ENCODE data around the gene ANO2.

ANO2 gene

GRCh38 chr12:5808981-5809380 is 136.1 kb downstream of the ANO2 start:
- Mint-ChIP-seq H3K4me3 (no peak overlapping the region), H3K9me3 (no peaks in the 10 kb centered on the region), H3K4me1 (ENCODE audit: low read depth) (no peaks in the 10 kb centered on the region), H3K27me3 (no peaks in the 10 kb centered on the region), H3K36me3 (ENCODE audit: low read depth) (no peaks in the 10 kb centered on the region), H3K27ac (no peak overlapping the region)

DNA sequence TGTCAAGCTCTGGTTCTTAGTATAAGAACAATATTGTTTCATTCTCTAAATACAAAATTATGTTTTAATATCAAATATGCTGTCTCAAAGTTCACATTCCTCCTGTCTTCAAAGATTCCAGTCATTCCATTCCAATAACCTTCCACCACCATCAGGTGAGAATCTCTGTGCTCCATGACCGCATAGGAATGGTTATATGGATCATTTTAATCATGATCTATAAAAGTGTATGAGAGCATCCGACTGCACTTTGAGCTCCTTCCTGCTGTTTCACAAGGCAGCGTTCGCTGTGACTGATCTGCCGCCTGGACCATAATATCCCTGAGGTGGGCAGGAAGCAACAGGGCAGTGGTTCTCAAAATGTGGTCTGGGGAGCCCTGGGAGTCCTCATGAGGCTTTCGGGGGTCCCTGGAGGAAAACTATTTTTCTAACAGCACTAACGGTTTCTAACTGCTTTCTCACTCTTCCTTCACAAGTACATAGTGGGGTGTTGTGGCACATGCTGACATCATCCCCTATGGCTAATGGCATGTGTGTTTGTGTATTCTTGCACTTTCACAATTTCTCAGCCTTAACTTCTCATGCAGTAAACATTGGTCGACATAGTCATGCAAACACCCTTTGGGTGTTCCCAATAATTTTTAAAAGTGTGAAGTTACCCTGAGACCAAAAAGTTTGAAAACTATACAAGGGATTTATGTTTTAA is 137.4 kb downstream of the ANO2 start:
- Mint-ChIP-seq H3K27me3 (no peaks in the 10 kb centered on the region), H3K36me3 (ENCODE audit: low read depth) (no peaks in the 10 kb centered on the region), H3K4me1 (ENCODE audit: low read depth) (no peaks in the 10 kb centered on the region), H3K4me3 (no peak overlapping the region), H3K27ac (no peak overlapping the region), H3K9me3 (no peaks in the 10 kb centered on the region)

DNA sequence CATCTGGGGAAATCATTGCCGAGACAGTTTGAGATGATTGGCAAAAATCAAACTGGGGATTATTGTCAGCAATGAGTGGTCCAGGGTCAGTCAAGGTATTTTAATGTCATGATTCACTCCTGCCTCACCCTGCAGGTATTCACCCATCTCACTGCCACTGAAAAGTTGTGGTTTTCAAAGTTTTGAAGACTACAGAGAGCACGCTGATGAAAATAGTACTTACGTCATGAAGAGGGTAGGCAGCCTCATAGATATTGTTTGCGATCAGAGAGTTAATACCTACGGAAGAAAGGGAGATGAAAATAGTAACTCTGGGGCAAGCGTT is 138.0 kb downstream of the ANO2 start:
- no peaks in the 10 kb centered on the region for H3K36me3 Mint-ChIP-seq (ENCODE audit: low read depth)
- no peak overlapping the region for H3K27ac Mint-ChIP-seq
- no peak overlapping the region for H3K4me3 Mint-ChIP-seq
- H3K9me3 Mint-ChIP-seq: no peaks in the 10 kb centered on the region
- H3K4me1 Mint-ChIP-seq (ENCODE audit: low read depth): no peaks in the 10 kb centered on the region
- H3K27me3 Mint-ChIP-seq: no peaks in the 10 kb centered on the region

- Mint-ChIP-seq H3K9me3 (no peaks in the 10 kb centered on the region), H3K27me3 (no peaks in the 10 kb centered on the region), H3K36me3 (ENCODE audit: low read depth) (no peaks in the 10 kb centered on the region), H3K4me1 (ENCODE audit: low read depth) (no peaks in the 10 kb centered on the region), H3K4me3 (no peak overlapping the region), H3K27ac (no peak overlapping the region)
These were observed 138.5 kb downstream of the ANO2 start for GRCh38 chr12:5806371-5807089.

DNA sequence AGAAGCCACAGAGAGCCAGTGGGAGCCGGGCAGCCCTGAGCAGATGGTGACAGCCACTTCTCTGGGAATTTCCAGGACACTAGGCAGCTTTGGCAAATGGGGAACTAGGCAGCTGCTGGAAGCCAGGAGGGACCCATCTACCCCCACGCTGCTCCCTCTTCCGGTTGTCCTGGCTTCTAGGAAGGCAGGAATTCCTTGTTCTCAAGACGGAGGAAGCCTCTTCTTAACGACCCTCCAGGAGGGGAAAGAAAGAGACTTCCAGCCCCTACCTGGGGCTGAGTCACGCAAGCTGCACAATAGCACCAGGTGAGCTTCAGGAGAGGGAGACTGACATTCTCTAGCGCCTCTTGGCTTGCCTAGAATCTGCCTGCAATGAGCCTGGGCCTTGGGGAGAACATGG is 141.5 kb downstream of the ANO2 start:
- no peak overlapping the region for H3K27ac Mint-ChIP-seq

DNA sequence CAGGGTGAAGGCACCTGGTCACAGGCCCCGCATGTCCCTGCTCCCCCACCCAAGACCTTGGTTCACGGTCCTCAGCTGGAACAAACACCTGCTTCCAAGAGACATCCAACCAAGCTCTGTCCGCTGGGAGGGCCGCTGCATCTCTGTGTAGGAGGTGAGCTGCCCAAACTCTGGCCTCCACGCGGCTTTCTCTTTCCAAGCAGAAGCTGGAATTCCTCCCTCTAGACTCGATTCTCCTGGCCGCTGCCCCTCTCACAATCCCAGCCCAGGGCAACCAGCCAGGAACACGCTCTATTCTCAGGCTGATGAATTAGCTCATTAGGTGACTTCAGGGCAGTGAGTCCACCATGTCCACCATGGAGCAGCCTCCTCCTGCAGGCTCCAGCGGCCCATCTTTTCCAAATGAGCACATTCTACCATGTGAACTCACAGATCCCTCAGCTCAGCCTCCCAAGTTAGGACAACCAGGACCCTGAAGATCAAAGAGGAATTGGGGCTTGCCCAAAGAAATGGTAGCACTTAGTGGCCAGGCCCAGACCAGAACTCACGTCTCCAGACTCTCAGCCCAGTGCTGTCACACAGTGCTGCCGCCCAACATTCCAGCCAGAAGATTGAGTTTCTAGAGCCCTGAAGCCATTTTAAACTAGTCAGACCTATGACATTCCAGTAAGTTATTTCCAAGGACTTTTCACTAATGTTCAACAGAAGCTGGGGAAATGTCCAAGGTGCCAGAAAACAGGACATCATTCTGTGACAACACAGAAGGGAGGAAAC is 146.6 kb downstream of the ANO2 start:
- Mint-ChIP-seq H3K27ac (no peak overlapping the region), H3K4me3 (no peak overlapping the region), H3K4me1 (ENCODE audit: low read depth) (no peaks in the 10 kb centered on the region), H3K36me3 (ENCODE audit: low read depth) (no peaks in the 10 kb centered on the region), H3K27me3 (no peaks in the 10 kb centered on the region), H3K9me3 (no peaks in the 10 kb centered on the region)

More for the DNA sequence above, 141.5 kb downstream of the ANO2 start:
- Mint-ChIP-seq H3K4me1 (ENCODE audit: low read depth) (no peaks in the 10 kb centered on the region), H3K36me3 (ENCODE audit: low read depth) (no peaks in the 10 kb centered on the region), H3K9me3 (no peaks in the 10 kb centered on the region), H3K4me3 (no peak overlapping the region), H3K27me3 (no peaks in the 10 kb centered on the region)

GRCh38 chr12:5797661-5798060 is 147.4 kb downstream of the ANO2 start:
- Mint-ChIP-seq H3K27me3 (no peaks in the 10 kb centered on the region), H3K4me3 (no peak overlapping the region), H3K36me3 (ENCODE audit: low read depth) (no peaks in the 10 kb centered on the region), H3K4me1 (ENCODE audit: low read depth) (no peaks in the 10 kb centered on the region), H3K9me3 (no peaks in the 10 kb centered on the region), H3K27ac (no peak overlapping the region)

DNA sequence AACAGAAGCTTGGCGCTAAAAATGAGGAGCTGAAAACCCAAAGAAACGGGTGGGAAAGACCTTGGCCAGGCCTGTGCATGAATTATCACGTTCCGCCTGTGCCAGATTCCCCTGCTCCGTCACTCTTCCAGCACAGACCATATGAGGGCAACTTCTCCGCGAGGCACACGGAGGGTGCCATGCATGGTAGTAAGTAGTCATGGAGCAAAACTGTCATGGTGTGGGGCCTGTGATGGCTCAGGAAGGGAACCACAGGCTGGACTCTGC is 148.2 kb downstream of the ANO2 start:
- H3K9me3 Mint-ChIP-seq: no peaks in the 10 kb centered on the region
- no peak overlapping the region for H3K4me3 Mint-ChIP-seq
- no peaks in the 10 kb centered on the region for H3K4me1 Mint-ChIP-seq (ENCODE audit: low read depth)
- no peaks in the 10 kb centered on the region for H3K27me3 Mint-ChIP-seq
- H3K27ac Mint-ChIP-seq: no peak overlapping the region
- H3K36me3 Mint-ChIP-seq (ENCODE audit: low read depth): no peaks in the 10 kb centered on the region

DNA sequence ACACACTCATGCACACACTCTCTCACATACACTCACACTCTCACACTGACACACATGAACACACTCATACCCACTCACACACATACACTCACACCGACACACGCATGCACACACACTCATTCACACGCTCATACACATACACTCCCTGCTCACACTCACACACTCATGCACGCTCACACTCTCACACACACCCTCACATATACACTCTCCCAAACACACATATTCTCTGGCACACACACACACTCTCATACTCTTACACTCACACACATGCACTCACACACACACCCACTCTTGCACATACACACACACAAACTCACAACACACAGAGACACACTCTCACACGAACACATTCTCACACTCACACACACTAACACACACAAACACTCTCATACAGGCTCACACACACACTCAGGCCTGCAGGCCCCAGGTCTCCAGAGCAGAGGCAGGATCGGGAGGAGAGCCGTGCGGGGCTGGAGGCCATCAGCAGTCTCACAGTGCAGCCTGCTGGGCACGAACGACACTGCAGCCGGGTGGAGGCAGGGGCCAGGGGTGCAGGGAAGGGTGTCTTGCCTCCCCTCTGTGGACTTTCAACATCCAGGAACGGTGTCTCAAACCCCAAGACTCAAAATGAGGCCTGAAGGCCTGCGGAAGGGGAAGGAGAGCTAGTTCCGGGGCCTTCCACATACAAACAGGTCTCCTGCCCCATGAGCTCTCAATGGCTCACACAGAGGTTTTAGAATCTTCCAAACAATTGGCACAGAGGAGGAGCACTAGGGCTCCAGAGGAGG is 148.7 kb downstream of the ANO2 start:
- H3K27me3 Mint-ChIP-seq: no peaks in the 10 kb centered on the region
- no peaks in the 10 kb centered on the region for H3K4me1 Mint-ChIP-seq (ENCODE audit: low read depth)
- no peak overlapping the region for H3K27ac Mint-ChIP-seq
- no peak overlapping the region for H3K4me3 Mint-ChIP-seq
- no peaks in the 10 kb centered on the region for H3K9me3 Mint-ChIP-seq
- H3K36me3 Mint-ChIP-seq (ENCODE audit: low read depth): no peaks in the 10 kb centered on the region

GRCh38 chr12:5794156-5794555 is 150.9 kb downstream of the ANO2 start:
- H3K27ac Mint-ChIP-seq: no peak overlapping the region
- no peaks in the 10 kb centered on the region for H3K27me3 Mint-ChIP-seq
- H3K36me3 Mint-ChIP-seq (ENCODE audit: low read depth): no peaks in the 10 kb centered on the region

DNA sequence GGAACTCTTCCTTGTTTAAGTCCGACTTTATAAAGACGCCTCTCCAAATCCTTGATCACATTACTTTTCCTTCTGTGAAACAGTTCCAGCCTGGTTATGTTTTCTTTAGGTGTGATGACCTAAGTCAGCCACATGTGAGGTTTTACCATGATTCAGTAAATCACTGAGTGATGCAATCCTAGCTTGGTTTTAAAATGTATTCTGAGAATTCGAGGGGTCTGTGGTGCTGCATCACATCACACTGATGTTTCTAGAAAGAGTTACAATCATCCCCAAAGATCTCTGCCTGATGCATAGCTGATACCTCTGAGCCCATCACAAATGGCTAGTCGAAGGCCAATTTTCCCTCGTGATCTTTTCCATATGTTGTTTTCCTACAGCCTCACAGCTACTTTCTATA is 152.7 kb downstream of the ANO2 start:
- Mint-ChIP-seq H3K4me3 (no peak overlapping the region), H3K36me3 (ENCODE audit: low read depth) (no peaks in the 10 kb centered on the region), H3K27ac (no peak overlapping the region), H3K4me1 (ENCODE audit: low read depth) (no peaks in the 10 kb centered on the region), H3K27me3 (no peaks in the 10 kb centered on the region), H3K9me3 (no peaks in the 10 kb centered on the region)

More at GRCh38 chr12:5794156-5794555, 150.9 kb downstream of the ANO2 start:
- no peak overlapping the region for H3K4me3 Mint-ChIP-seq
- H3K9me3 Mint-ChIP-seq: no peaks in the 10 kb centered on the region
- no peaks in the 10 kb centered on the region for H3K4me1 Mint-ChIP-seq (ENCODE audit: low read depth)

DNA sequence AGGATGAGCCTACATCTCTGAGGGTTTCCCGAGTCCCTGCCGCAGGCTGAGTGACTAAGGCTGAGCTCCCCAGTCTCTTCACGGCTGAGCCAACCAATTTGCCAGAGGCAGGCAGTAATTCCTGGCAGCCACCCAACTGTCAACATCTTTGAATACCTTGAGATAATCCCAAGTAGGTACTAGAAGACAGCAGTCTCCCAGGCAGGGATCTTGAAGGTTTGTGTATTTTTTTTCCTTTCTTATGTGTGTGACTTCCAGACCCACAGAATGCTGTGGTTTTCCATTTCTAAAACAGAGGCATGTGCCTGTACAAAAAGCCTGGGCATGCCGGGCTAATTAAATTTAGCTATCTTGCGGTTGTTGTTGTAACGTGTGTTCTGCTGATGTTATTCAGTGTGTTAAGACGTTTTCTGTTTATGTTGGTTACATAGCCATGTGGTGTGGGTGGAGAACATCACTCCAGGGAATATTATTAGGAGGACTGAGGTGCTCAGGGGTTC is 155.5 kb downstream of the ANO2 start:
- H3K9me3 Mint-ChIP-seq: no peaks in the 10 kb centered on the region
- no peaks in the 10 kb centered on the region for H3K27me3 Mint-ChIP-seq
- no peak overlapping the region for H3K4me3 Mint-ChIP-seq
- H3K4me1 Mint-ChIP-seq (ENCODE audit: low read depth): no peaks in the 10 kb centered on the region
- no peak overlapping the region for H3K27ac Mint-ChIP-seq
- H3K36me3 Mint-ChIP-seq (ENCODE audit: low read depth): no peaks in the 10 kb centered on the region

DNA sequence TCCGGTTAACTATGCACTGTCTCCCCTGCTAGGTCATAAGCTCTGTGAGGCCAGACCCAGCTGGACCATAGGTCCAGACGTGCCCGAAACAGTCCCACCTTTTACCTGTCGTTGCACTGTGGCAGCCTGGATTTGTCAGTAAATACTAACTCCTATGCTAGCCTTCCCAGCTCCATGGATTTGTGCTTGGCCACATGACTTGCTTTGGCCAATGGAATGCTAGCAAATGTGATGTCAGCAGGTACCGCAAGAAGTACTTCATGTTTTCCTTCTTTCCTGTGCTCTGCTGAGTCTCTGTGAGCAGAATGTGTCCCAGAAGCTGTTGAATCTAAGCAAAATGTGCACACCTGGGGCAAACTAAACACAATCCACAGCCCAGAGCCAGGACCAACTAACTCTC is 157.2 kb downstream of the ANO2 start:
- Mint-ChIP-seq H3K4me3 (no peak overlapping the region), H3K27me3 (no peaks in the 10 kb centered on the region), H3K36me3 (ENCODE audit: low read depth) (no peaks in the 10 kb centered on the region), H3K27ac (no peak overlapping the region), H3K4me1 (ENCODE audit: low read depth) (no peaks in the 10 kb centered on the region), H3K9me3 (no peaks in the 10 kb centered on the region)

DNA sequence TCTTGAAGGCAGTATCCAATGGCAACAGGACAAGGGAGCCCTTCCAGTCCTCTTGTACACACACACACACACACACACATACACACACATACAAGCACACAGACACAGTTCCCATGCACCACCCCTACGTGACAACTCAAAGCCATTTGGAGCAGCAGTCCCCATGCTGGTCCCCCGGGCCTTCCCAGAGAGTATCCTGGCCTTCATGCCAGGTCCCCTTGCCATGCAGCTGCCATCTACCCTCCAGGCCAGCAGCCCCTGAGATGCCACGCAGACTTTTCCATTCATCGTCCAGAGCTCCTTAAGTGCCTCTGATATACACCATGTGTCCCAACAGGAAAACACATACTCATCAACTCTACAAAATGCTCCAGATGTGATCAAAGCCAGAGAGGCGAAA is 159.5 kb downstream of the ANO2 start:
- Mint-ChIP-seq H3K36me3 (ENCODE audit: low read depth) (no peaks in the 10 kb centered on the region), H3K4me1 (ENCODE audit: low read depth) (no peaks in the 10 kb centered on the region), H3K9me3 (no peaks in the 10 kb centered on the region), H3K4me3 (no peak overlapping the region), H3K27ac (no peak overlapping the region), H3K27me3 (no peaks in the 10 kb centered on the region)

Data from stimulated activated naive CD8-positive, alpha-beta T cell treated with anti-CD3 and anti-CD28 coated beads, Interleukin-15, Interleukin-2, amounts not matched to agents 100 ng/mL and 50 ng/mL, for 24 hours (primary cell).